Fibroblast of mammary gland (primary cell): Measurements from ENCODE around the gene SALL4.

ENCODE experiments used
- DNase-seq: peaks from one replicate; pipeline ENCODE4 v3.0.0-alpha.2; 2010; ENCODE audit warnings: low read depth
- H3K4me3 ChIP-seq: 2 replicates; pipeline ENCODE4 v1.5.1; 2011; ENCODE audit warnings: low read depth, mild to moderate bottlenecking, low read length, moderate library complexity; ENCODE audit not compliant: control insufficient read depth
- CTCF ChIP-seq: conservative IDR thresholded peaks from 2 replicates; pipeline ENCODE4 v1.5.1; 2011; ENCODE audit warnings: low read depth, low read length, inconsistent platforms; ENCODE audit not compliant: control insufficient read depth, insufficient read depth

Gene SALL4

GRCh38 chr20:51804754-51805153 lies 2.4 kb upstream of the SALL4 start:
- TF ChIP-seq CTCF, result no peak
- no peak for DNase-seq
- H3K4me3 ChIP-seq, result no peak overlapping the region

GRCh38 chr20:51803148-51803854 lies 980 bp upstream of the SALL4 start:
- no peak for DNase-seq
- H3K4me3 ChIP-seq, result no peak overlapping the region
- TF ChIP-seq CTCF, result no peak

GRCh38 chr20:51801823-51802123 lies 548 bp downstream of the SALL4 start:
- DNase-seq, result no peak
- H3K4me3 ChIP-seq, result no peak overlapping the region
- no peak for TF ChIP-seq CTCF

GRCh38 chr20:51801122-51801822 lies 1.0 kb downstream of the SALL4 start:
- TF ChIP-seq CTCF, result no peak
- peak overlapping the region; percentile 43 for H3K4me3 ChIP-seq
- DNase-seq, result no peak

GRCh38 chr20:51800872-51801121 lies 1.5 kb downstream of the SALL4 start:
- H3K4me3 ChIP-seq, result peak overlapping the region; percentile 43
- TF ChIP-seq CTCF, result no peak
- DNase-seq, result no peak

- TF ChIP-seq CTCF, result peak; percentile 78
- DNase-seq, result peak; percentile 16
- peak overlapping the region; percentile 43 for H3K4me3 ChIP-seq
Measured at GRCh38 chr20:51800060-51800871, 2.1 kb downstream of the SALL4 start.
